GM18868 (cell line): ENCODE results near the gene ITGAX.
"Not testable (repeated sequence)": the region's sequence is repeated elsewhere in the genome, so short reads cannot be mapped to it uniquely, and the experiment has no call there.

Experiments used
- ATAC-seq: cut with Tn5 transposase; IDR thresholded peaks from one replicate; pipeline ENCODE4 v1.9.1; 2021; ENCODE audit warnings: mild to moderate bottlenecking, moderate library complexity; ENCODE audit not compliant: unreplicated experiment

Gene ITGAX

DNA sequence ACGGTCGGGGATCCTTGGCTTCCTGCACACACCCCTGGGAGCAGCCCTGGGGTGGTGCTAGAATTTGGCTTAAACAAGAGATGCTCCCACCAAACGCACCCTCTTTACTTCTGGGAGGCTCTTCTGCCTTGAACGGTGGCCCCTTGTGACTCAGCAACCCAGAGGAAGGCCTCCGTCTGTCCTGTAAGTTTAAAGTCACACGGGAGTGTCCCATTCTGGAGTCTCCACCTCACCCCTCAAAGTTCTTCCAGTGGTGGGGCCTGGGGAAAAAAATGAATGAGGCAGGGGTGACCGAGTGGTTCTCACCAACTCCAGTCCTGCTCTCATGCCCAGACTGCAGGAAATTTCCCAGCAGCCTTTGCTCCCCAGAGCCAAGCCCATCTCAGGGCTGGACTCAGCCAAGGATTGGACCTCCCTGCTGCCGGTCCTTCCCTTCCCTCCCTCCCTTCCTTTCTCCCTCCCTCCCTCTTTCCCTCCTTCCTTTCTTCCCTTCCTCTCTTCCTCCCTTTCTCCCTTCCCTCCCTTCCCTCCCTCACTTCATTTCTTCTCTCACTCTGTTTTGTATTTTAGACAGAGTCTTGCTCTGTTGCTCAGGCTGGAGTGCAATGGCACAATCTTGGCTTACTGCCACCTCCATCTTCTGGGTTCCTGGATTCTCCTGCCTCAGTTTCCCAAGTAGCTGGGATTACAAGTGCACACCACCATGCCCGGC, 49.5 kb downstream of the ITGAX start:
- ATAC-seq, result no peak

GRCh38 chr16:31407406-31407805, 52.4 kb downstream of the ITGAX start:
- no peak for ATAC-seq

GRCh38 chr16:31409433-31409832, 54.5 kb downstream of the ITGAX start:
- ATAC-seq, result no peak

GRCh38 chr16:31410082-31410481, 55.1 kb downstream of the ITGAX start:
- no peak for ATAC-seq

DNA sequence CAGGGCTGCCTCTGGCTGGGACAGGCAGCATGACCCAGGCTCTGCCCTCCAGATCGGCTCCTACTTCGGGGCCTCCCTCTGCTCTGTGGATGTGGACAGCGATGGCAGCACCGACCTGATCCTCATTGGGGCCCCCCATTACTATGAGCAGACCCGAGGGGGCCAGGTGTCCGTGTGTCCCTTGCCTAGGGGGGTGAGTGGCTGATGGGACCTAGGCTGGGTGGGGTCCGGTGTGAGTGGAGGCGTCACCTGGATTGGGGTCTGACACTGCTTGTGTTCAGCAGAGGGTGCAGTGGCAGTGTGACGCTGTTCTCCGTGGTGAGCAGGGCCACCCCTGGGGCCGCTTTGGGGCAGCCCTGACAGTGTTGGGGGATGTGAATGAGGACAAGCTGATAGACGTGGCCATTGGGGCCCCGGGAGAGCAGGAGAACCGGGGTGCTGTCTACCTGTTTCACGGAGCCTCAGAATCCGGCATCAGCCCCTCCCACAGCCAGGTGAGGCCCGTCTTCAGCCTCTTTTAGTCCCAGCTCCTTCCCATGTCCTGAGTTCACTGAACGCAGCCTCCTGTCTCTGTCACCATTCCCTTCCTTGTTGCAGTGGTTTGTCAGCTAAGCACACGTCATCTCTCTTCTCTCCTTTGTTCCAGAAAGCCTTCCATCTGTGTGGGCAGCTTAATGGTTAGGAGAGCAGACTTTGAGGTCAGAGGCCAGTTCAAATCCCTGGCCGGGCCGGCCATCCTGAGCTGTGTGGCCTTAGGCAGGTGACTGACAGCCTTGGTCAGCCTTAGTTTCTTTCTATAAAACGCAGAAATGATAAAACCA, 56.3 kb downstream of the ITGAX start:
- ATAC-seq, result no peak

DNA sequence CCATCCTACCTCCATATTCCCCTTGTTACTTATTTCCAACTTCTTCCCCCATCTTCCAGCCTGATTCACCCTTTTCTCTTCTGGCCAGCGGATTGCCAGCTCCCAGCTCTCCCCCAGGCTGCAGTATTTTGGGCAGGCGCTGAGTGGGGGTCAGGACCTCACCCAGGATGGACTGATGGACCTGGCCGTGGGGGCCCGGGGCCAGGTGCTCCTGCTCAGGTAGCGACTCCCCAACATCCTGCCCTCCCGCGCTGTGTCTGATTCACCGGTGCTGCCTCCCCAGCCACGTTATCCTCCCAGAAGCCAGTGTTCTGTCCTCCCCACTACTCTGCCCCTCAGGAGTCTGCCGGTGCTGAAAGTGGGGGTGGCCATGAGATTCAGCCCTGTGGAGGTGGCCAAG, 57.8 kb downstream of the ITGAX start:
- ATAC-seq, result no peak

DNA sequence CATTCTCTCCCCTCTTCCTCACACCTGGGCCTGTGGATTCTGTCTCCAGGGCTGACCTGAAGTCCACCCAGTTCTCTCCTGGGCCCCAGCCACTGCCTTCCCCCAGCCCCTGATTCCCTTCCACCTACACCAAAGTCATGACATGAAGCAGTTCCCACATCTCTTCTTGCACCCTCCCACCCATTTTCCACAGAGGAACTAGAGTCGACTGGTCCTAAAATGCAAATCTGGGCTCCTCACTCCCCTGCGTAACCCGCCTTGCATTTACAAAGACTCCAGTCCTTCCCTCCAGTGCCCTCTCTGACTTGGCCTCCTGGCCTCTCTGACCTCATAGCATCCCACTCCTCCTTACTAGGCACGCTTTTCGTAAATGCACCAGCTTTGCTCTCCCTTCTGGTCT, 58.4 kb downstream of the ITGAX start:
- no peak for ATAC-seq

GRCh38 chr16:31413943-31414342, 59.0 kb downstream of the ITGAX start:
- no peak for ATAC-seq

- no peak for ATAC-seq
Measured at GRCh38 chr16:31414706-31415105, 59.7 kb downstream of the ITGAX start.

DNA sequence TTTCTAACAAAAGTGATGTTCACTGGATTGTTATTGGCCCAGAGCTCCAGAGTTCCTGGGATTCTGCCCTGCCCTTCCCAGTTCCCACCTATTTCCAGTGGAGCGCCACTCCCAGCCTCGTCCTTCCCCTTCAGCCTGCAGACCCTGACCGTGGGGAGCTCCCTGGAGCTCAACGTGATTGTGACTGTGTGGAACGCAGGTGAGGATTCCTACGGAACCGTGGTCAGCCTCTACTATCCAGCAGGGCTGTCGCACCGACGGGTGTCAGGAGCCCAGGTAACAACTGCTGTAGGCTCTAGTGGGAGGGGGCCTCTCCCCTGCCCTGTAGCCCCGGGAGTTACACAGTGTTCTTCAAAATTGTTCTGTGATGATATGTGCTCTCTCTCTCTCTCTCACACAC, 61.4 kb downstream of the ITGAX start:
- no peak for ATAC-seq

DNA sequence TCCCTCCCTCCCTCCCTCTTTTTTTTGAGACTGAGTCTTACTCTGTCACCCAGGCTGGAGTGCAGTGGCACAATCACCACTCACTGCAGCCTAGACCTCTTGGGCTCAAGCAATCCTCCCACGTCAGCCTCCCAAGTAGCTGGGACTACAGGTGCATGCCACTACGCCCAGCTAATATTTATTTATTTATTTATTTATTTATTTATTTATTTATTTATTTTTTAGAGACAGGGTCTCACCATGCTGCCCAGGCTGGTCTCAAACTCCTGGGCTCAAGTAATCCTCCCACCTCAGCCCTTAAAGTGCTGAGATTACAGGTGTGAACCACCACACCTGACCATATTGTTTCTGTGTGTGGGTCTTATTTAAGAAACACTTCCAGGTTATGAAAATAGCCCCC, 62.1 kb downstream of the ITGAX start:
- not testable (repeated sequence) for ATAC-seq

DNA sequence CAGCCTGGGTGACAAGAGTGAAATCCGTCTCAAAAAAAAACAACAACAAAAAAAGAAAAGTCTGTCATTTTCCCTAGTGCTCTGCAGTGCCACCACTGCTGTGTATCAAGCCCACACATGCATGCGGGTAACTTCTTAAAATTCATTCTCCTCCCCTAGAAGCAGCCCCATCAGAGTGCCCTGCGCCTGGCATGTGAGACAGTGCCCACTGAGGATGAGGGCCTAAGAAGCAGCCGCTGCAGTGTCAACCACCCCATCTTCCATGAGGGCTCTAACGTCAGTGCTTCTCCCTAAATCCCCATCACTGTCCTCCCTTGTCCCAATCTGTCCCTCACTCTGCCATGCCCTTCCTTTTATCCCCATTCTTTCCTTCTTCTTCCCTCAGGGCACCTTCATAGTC, 62.9 kb downstream of the ITGAX start:
- no peak for ATAC-seq

DNA sequence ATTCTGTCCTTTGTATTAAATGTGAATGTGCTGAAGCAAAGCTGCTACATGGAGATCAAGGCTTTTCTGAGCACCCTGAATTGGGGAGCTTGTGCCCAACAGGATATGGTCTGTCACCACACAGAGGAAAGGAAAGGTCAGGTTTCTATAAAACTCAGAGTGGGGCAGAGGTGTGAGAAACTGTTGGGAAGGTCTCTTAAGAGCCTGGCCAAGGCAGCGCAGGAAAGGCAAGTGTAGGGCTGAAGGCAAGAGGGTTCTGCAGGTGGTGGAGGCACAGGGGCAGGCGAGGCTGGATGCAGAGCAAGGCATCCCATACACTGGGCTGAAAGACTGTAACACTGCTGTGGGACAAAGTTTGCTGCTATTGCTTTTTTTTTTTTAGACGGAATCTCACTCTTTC, 65.1 kb downstream of the ITGAX start:
- no peak for ATAC-seq

GRCh38 chr16:31421587-31421986, 66.6 kb downstream of the ITGAX start:
- ATAC-seq, result peak; percentile 67

DNA sequence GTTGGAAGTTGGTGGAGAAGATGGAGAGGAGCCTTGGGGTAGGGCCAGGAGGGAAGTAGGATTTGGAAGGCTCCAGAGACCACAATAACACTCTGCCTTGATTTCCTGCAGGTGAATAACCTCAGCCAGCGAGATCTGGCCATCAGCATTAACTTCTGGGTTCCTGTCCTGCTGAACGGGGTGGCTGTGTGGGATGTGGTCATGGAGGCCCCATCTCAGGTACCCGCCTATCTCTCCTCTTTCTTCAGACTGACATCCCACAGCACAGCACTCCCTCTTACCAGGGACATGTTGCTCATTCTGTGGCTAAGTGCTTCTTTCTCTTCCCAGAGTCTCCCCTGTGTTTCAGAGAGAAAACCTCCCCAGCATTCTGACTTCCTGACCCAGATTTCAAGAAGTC, 68.3 kb downstream of the ITGAX start:
- ATAC-seq, result no peak

DNA sequence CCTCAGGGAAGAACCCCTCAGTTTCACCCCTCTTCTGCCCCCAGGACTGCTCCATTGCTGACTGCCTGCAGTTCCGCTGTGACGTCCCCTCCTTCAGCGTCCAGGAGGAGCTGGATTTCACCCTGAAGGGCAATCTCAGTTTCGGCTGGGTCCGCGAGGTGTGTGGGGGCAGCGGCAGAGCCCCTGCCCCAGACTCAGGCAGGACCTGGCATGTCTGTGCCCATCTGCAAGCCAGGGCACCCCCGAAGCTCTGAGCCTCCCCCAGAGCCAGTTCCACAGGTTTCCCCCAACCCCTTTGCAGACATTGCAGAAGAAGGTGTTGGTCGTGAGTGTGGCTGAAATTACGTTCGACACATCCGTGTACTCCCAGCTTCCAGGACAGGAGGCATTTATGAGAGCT, 68.8 kb downstream of the ITGAX start:
- ATAC-seq, result no peak

DNA sequence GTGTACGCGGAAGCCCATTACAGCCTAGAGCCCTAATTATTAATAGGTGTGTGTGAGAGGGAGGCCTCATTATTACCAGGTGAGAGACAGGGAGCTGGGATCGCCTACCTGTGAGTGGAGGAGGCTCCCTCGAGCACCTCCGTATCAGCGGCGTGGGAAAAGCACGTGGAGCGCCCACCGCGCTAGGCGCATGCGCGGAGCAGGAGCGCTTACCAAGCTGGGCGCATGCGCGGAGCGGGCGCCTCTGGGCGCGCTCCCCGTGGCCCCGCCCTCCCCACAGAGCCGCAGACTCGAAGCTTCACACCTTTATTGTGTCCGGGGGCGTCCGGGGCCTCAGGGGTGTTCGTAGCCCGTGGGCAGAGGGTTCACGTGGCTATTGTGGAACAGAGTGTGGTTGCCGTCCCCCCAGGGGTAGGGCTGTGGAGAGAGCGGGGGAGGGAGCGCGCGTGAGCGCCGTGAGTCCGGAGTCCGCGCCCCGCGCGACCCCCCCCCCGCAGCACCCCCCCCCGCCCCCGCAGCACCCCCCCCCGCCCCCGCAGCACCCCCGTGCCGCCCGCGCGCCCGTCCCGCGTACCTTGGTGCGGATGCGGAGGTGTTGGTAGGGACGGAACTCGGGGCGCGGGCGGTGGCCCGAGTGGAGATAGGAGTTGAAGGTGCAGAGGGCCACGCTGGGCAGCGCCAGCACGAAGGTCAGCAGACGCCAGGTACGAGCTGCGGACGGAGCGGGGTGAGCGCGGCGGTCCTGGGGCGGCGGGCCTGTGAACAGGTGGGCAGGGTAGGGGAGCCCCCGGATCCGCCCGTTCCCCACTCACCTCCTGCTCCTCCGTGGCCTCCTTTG, 72.7 kb downstream of the ITGAX start:
- no peak for ATAC-seq

DNA sequence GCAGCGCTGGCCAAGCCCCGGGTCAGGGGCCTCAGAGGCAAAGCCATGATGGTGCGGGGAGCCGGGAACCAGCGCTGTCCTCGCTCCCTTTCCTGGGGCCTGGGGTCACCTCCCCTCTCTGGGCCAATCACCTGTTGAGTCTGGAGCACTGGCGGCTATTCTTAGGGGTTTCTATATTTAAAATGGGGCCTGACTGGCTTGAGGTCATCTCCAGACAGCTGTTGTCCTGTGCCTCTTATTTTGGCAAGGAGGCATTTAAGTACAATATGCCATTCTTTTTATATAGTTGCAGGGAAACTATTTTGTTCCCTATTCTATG, 73.3 kb downstream of the ITGAX start, which contains the start of gene COX6A2:
Gene COX6A2, minus strand, starts transcription at position 82 of the 319 bp plus-strand sequence. Its CDS starts 35 bp downstream, at position 47.
- ATAC-seq, result no peak

- ATAC-seq, result no peak
Measured at GRCh38 chr16:31428638-31429247, 73.8 kb downstream of the ITGAX start.

- ATAC-seq, result no peak
Measured at GRCh38 chr16:31429314-31429713, 74.3 kb downstream of the ITGAX start.

DNA sequence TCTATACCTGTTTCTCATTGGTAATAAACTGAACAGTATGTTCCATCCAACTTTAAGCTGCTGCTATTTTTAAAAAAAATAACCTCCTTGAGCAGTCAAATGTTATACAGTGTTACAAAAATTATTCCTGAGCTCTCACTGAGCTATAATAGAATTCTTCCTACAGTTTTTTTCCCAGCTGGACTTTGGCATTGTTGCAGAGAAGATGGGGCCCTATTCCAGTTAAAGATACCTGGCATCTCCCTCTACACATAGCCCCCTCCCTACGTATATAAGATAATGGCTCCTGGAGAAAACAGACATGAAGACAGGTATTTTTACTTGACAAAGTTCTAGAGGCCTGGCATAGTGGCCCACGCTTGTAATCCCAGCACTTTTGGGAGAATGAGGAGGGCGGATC, 74.8 kb downstream of the ITGAX start:
- ATAC-seq, result no peak
